NCI-H1048 (cell line): Measurements from ENCODE around the gene ERCC3.
"Not testable (repeated sequence)": the region's sequence is repeated elsewhere in the genome, so short reads cannot be mapped to it uniquely, and the experiment has no call there.

ENCODE experiments used
- DNase-seq: peaks from one replicate; lab custom pipeline; 2025; lab: John Stamatoyannopoulos, UW

ERCC3 gene

DNA sequence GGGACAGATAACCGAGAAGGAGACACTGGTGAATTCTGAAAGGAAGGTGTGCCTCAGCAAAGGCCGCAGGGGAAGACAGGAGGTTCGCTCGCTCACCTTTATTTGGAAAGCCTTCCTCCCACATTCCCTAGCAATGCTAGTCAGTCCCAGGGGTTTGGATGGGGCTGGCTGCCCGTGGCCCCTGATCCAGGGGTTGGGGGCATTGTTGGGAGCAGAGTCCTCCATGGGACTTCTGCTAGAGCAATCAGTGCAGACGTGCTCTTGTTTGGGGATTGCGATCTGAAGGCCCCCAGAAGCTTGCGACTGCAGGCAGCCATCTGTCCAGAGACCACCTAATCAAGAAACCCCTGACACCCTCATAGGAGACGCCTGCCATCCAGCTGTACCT, 67.8 kb downstream of the ERCC3 start:
- no peak for DNase-seq

DNA sequence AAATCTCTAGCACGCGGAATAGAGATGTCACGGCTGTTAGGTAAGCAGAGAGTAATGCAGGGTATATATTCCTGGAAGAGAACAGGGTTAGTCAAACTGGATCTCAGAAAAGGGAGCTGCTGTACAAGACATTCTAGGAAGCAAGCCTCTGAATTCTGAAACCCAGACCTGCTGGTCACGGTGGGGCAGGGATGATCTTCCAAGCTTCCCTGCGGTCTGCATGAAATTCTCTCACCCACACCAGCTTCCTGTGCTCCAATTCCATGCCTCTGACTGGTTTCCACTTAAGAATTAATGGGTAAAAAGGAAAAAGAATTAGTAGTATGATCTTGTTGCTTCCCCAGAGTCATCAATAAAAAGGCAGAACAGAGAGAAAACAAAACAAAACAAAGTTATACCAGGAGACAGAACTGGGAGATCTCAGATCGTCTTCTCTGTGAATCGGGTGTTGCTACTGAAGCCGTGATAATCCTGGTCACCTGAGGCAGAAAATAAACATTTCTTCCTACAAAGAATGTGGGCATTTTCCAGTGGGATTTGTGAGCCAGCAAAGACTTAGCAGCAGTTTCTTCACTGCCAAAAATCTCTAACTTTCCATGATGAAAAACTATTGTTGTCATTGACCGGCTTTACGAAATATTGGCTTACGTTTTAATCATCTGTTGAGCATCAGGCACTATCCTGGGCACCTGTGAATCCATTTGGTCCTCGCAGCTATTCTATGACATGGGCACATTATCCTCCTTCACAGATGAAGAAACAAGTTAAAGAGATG, 68.6 kb downstream of the ERCC3 start:
- no peak for DNase-seq

DNA sequence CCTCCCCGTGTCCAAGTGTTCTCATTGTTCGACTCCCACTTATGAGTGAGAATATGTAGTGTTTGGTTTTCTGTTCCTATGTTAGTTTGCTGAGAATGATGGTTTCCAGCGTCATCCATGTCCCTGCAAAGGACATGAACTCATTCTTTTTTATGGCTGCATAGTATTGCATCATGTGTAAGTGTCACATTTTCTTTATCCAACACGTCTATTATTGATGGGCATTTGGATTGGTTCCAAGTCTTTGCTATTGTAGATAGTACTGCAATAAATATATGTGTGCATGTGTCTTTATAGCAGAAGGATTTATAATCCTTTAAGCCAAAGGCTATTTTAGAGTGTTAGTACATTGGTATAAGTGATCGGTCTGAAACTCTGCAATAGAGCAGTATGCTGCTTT, 69.8 kb downstream of the ERCC3 start:
- DNase-seq = not testable (repeated sequence)

GRCh38 chr2:127220768-127221527, 73.0 kb downstream of the ERCC3 start:
- no peak for DNase-seq

- DNase-seq = no peak
Observed at GRCh38 chr2:127220102-127220767, 73.7 kb downstream of the ERCC3 start, which contains the start of gene CYP27C1. TSS of gene CYP27C1 (minus strand) at chr2:127220299. CDS start at chr2:127220270, 29 bp downstream.

DNA sequence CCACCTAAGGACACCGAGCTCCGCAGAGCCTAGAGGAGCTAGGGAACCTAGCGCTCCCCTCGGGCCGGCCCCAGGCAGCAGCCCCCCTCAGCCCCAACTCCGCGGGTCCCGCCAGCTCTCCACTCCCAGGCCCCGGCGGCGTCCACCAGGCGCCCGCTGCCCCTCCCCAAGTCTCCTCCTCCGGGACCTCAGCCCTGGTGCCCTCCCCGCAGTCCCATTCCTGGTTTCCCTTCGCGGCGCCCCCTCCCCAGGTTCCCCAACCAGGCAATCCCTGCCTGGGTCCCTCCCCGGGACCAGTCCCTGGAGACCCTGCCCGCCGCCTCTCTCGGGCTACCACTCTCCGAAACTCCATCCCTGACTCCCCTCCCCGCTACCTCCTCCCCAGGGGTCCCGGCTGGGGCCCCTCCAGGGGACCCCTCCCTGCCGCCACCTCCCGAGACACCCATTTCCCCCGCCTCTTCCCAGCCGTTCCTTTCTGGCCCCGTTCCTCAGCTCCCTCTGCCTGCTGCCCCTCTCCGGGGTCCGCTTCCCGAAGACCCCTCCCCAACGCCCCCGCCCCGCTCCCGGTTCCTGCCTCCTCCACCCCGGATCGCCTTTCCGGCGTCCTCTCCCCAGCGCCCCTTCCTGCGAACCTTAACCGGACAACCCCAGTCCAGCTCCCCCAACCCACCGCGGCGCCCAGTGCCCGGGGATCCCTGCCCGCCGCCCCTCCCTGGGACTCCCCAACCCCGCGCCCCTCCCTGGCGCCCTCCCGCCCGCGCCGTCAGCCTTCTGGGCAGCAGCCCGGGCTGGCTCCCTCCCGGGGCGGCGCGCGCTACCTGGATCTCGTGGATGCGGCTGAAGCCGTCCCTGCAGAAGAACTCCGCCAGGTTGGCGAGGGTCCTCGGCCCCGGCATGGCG, 74.5 kb downstream of the ERCC3 start:
- DNase-seq = no peak

- DNase-seq = no peak
Observed at GRCh38 chr2:127218812-127219170, 75.2 kb downstream of the ERCC3 start.

DNA sequence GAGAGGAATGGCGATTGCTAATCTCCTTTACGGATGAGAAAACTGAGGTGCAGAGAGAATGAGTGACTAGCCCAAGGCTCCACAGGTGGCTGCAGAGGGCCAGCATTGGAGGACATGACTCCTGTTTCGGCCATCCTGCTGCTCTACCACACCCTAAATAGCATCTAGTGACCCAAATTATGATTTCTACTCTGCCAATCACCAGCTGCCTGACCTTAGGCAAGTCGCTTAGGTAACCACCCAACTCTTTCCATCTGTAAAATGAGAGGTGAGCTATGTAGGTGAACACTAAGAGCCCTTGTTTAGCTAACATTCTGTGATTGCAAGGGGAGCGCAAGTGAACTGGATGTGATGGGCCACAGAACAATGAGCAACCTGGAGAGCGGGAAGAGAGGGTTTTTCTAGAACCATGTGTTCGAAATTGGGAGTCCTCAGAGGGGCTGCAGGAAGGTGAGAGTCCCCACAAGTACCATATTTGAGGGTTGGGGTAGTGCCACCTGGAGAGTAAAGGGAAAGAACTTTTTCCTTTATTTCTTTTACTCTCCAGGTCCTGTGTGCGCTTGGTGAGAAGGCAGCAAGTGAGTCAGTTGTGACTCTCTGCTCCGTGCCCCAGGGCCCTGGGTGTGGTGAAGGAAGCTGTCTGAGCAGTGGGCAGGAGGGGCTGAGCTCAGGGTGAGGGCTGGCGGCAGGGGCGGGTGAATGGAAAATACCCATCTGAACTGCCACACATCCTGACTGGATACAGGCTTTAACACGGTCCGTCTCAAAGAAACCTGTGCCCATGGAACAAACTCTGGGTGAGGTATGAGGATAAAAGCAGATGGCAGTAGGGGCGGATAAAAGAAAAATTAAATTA, 76.2 kb downstream of the ERCC3 start:
- DNase-seq = no peak

GRCh38 chr2:127216593-127216992, 77.4 kb downstream of the ERCC3 start:
- DNase-seq = no peak

- no peak for DNase-seq
Observed at GRCh38 chr2:127216095-127216494, 77.8 kb downstream of the ERCC3 start.

- DNase-seq = not testable (repeated sequence)
Observed at GRCh38 chr2:127214201-127214600, 79.7 kb downstream of the ERCC3 start.

DNA sequence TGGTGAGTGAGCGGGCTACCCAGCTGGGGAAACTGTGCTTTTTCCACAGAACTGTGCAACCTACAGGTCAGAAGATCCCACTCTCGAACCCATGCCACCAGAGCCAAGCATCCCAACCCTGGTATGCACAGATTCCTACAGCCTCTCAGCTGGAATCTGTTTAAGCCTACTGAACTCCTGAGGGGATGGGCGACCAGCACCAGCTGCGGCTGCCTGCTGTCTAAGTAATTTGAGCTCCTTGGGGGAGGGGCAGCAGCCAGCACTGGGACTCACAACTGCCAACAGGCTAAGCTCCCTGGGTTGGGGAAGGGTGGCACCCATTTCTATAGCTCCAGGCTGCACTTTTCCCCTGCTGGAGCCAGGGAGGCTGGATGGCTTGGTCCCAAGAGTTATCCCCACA, 85.6 kb downstream of the ERCC3 start:
- DNase-seq = no peak
